ENCODE data around the gene FSD1.

DNA sequence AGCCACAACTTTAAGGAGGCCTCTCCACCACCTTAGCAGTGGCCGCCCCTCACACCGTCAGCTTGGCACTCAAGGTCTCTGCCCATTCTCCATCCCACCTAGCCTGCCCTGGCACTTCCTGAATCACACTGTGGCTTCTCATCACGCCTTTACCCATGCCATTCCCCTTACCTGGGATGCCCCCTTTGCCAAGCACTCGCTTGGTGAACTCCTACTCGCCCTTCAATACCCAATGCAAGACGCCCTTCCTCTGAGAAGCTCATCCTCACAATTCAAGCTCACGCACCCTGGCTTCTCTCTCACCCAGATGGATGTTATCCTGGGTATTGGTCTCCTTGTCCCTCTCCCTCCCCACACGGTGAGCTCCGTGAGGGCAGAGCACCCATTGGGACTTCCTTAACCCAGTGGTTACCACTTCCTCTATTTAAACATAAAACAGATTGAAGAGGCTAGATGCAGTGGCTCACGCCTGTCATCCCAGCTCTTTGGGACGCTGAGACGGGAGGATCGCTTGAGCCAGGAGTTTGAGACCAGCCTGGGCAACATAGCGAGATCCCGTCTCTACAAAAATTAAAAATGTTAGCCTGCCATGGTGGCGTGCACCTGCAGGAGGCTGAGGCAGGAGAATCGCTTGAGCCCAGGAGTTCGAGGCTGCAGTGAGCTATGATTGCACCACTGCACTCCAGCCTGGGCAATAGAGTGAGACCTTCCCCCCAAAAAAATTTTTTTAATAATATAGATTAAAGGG, 38.0 kb upstream of the FSD1 start:
- TF ChIP-seq, protein P1, sequence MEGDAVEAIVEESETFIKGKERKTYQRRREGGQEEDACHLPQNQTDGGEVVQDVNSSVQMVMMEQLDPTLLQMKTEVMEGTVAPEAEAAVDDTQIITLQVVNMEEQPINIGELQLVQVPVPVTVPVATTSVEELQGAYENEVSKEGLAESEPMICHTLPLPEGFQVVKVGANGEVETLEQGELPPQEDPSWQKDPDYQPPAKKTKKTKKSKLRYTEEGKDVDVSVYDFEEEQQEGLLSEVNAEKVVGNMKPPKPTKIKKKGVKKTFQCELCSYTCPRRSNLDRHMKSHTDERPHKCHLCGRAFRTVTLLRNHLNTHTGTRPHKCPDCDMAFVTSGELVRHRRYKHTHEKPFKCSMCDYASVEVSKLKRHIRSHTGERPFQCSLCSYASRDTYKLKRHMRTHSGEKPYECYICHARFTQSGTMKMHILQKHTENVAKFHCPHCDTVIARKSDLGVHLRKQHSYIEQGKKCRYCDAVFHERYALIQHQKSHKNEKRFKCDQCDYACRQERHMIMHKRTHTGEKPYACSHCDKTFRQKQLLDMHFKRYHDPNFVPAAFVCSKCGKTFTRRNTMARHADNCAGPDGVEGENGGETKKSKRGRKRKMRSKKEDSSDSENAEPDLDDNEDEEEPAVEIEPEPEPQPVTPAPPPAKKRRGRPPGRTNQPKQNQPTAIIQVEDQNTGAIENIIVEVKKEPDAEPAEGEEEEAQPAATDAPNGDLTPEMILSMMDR (IDR thresholded peaks at IDR 0.05 in 8 of 11, conservative IDR thresholded peaks at IDR 0.05 in 3 of 11), result no peak
- TF ChIP-seq POLR2AphosphoS5 (IDR thresholded peaks at IDR 0.05), result no peak
- TF ChIP-seq POLR2A (IDR thresholded peaks at IDR 0.05), result no peak

Measured in spleen (tissue), 7 donors.